SU-DHL-6 (cell line): ENCODE measurements around the gene CA11.

Source experiments
- H2AFZ ChIP-seq: fragments of 200-600 bp; sonication (generic); 2 replicates; pipeline ENCODE4 v1.6.1; 2014; ENCODE audit warnings: low read depth, mild to moderate bottlenecking, moderate library complexity, mixed read lengths, antibody characterized with exemption, low read length; ENCODE audit not compliant: severe bottlenecking
- H3F3A ChIP-seq: fragments of 200-600 bp; shearing (Covaris generic); 2 replicates; pipeline ENCODE4 v1.6.0; 2016; ENCODE audit warnings: antibody characterized with exemption, mild to moderate bottlenecking; ENCODE audit not compliant: insufficient read depth
- H3K27ac ChIP-seq: fragments of 200-600 bp; sonication (generic); 2 replicates; pipeline ENCODE4 v1.5.1; 2016; ENCODE audit warnings: low read depth, mild to moderate bottlenecking, low read length, moderate library complexity, mixed read lengths
- H3K27me3 ChIP-seq: fragments of 200-600 bp; sonication (generic), shearing (Covaris generic); 2 replicates; pipeline ENCODE4 v1.6.0; 2014; ENCODE audit warnings: mild to moderate bottlenecking, low read length
- H3K36me3 ChIP-seq: fragments of 200-600 bp; sonication (generic); 2 replicates; pipeline ENCODE4 v1.6.1; 2014; ENCODE audit warnings: mild to moderate bottlenecking, low read length, mixed read lengths
- H3K4me2 ChIP-seq: fragments of 300-600, 200-600 bp; shearing (Covaris generic), sonication (generic); 2 replicates; pipeline ENCODE4 v1.6.0; 2014; ENCODE audit warnings: low read length, low read depth, mild to moderate bottlenecking; ENCODE audit not compliant: poor library complexity, severe bottlenecking
- H3K4me3 ChIP-seq: fragments of 200-600 bp; sonication (generic); 2 replicates; pipeline ENCODE4 v1.5.1; 2014; ENCODE audit warnings: antibody characterized with exemption, low read length, mild to moderate bottlenecking, mixed read lengths; ENCODE audit not compliant: insufficient read depth, poor library complexity, severe bottlenecking
- H3K79me2 ChIP-seq: fragments of 200-600 bp; sonication (generic); 2 replicates; pipeline ENCODE4 v1.6.1; 2014; ENCODE audit warnings: mild to moderate bottlenecking, low read length, moderate library complexity; ENCODE audit not compliant: insufficient read depth
- H3K9ac ChIP-seq: fragments of 200-600 bp; sonication (generic); 2 replicates; pipeline ENCODE4 v1.7.0; 2014; ENCODE audit warnings: mild to moderate bottlenecking, low read length
- H3K9me2 ChIP-seq: fragments of 200-600 bp; sonication (generic); replicated peaks from 2 replicates; pipeline ENCODE4 v1.6.1; 2014; ENCODE audit warnings: low read length; ENCODE audit not compliant: insufficient read depth
- H3K9me3 ChIP-seq: fragments of 200-600 bp; sonication (generic); 2 replicates; pipeline ENCODE4 v1.6.1; 2014; ENCODE audit warnings: low read length, mixed read lengths; ENCODE audit not compliant: insufficient read depth
- H4K20me1 ChIP-seq: fragments of 200-600 bp; sonication (generic); 2 replicates; pipeline ENCODE4 v1.6.1; 2014; ENCODE audit warnings: low read depth, mild to moderate bottlenecking, antibody characterized with exemption, low read length, moderate library complexity, mixed read lengths
- CTCF ChIP-seq: fragments of 200-600 bp; sonication (generic); IDR thresholded peaks from one replicate; pipeline ENCODE4 v1.5.1; 2017; ENCODE audit warnings: antibody characterized with exemption, mild to moderate bottlenecking, low read length, moderate library complexity; ENCODE audit not compliant: insufficient read depth, poor library complexity, severe bottlenecking
- EZH2phosphoT487 ChIP-seq: fragments of 200-600 bp; sonication (generic), shearing (Covaris generic); conservative IDR thresholded peaks from 2 replicates; pipeline ENCODE4 v1.6.1; 2018; ENCODE audit warnings: mild to moderate bottlenecking, antibody characterized with exemption, low read length, moderate library complexity, mixed read lengths

The CA11 gene

DNA sequence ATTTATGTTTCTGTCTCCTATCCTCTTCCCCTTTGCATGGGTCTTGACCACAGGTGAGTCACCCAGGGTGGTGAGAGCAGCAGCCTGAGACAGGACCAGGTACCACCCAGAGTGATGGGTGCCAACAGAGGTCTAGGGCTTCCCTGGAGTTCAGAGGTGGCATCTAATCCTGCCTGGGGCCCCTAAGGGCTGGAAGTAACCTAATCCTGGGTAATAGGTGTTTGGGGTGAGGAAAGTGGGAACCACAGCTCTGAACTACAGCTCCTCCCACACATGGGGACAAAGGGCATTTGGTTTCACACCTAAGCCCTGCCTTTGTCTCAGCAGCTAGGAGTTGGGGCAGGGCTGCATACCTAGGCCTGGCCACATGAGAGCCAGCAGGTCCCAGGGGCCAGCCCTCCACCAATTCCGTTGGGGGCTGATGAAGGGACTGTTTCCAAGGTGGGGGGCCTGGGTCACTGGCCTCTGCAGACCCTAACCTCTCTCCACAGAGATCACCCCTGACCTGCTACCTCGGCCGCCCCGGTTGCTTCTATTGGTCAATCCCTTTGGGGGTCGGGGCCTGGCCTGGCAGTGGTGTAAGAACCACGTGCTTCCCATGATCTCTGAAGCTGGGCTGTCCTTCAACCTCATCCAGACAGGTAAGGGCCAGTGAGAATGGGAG lies 18.7 kb downstream of the CA11 start:
- Histone ChIP-seq H3K9me3 (no peaks in the 10 kb centered on the region), H2AFZ (no peak overlapping the region), H3K27ac (no peak overlapping the region), H3K36me3 (no peaks in the 10 kb centered on the region), H3K79me2 (peaks cover 6% of the 10 kb centered on the region; the same call in 1 of the 2 replicates), H3K9ac (no peak overlapping the region), H3K27me3 (no peaks in the 10 kb centered on the region), H3K9me2 (no peaks in the 10 kb centered on the region), H3F3A (peaks cover 5% of the 10 kb centered on the region; the same call in 1 of the 2 replicates), H3K4me3 (no peak overlapping the region), H3K4me2 (no peak overlapping the region), H4K20me1 (no peaks in the 10 kb centered on the region)
- TF ChIP-seq EZH2phosphoT487 (no peak), CTCF (no peak)

DNA sequence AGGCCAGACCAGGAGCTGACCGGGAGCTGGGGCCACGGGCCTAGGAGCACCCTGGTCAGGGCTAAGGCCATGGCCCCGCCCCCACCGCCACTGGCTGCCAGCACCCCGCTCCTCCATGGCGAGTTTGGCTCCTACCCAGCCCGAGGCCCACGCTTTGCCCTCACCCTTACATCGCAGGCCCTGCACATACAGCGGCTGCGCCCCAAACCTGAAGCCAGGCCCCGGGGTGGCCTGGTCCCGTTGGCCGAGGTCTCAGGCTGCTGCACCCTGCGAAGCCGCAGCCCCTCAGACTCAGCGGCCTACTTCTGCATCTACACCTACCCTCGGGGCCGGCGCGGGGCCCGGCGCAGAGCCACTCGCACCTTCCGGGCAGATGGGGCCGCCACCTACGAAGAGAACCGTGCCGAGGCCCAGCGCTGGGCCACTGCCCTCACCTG lies 20.1 kb downstream of the CA11 start:
- no peak overlapping the region for H2AFZ ChIP-seq

GRCh38 chr19:48624791-48625723 lies 20.9 kb downstream of the CA11 start:
- Histone ChIP-seq H4K20me1 (no peaks in the 10 kb centered on the region), H3K79me2 (peaks cover 9% of the 10 kb centered on the region; the same call in 1 of the 2 replicates), H3K27ac (peak overlapping the region; percentile 51; the same call in 1 of the 2 replicates), H3K4me2 (peak overlapping the region; percentile 65), H3K9me2 (no peaks in the 10 kb centered on the region), H3K9ac (peak overlapping the region; percentile 57), H3K9me3 (no peaks in the 10 kb centered on the region), H2AFZ (no peak overlapping the region), H3K4me3 (peak overlapping the region; percentile 53), H3F3A (0 out of 2 replicates have a peak, but pooled peaks cover 5% of the 10 kb centered on the region), H3K27me3 (no peaks in the 10 kb centered on the region), H3K36me3 (no peaks in the 10 kb centered on the region)
- TF ChIP-seq EZH2phosphoT487 (no peak), CTCF (no peak)

More for the DNA sequence above, 20.1 kb downstream of the CA11 start:
- Histone ChIP-seq H3K36me3 (no peaks in the 10 kb centered on the region), H3F3A (0 out of 2 replicates have a peak, but pooled peaks cover 5% of the 10 kb centered on the region), H3K9me2 (no peaks in the 10 kb centered on the region), H3K27ac (no peak overlapping the region), H3K4me2 (no peak overlapping the region), H3K79me2 (peaks cover 6% of the 10 kb centered on the region; the same call in 1 of the 2 replicates), H3K4me3 (no peak overlapping the region), H3K27me3 (no peaks in the 10 kb centered on the region), H4K20me1 (no peaks in the 10 kb centered on the region), H3K9me3 (no peaks in the 10 kb centered on the region), H3K9ac (no peak overlapping the region)
- TF ChIP-seq CTCF: no peak
- TF ChIP-seq EZH2phosphoT487: no peak
